HCEC 1CT (cell line): ENCODE measurements around the gene NPHP3.
"Not testable (repeated sequence)": the region's sequence is repeated elsewhere in the genome, so short reads cannot be mapped to it uniquely, and the experiment has no call there.

Source experiments
- DNase-seq: peaks from one replicate; pipeline ENCODE4 v3.0.0-alpha.2; 2017

NPHP3 gene, protein sequence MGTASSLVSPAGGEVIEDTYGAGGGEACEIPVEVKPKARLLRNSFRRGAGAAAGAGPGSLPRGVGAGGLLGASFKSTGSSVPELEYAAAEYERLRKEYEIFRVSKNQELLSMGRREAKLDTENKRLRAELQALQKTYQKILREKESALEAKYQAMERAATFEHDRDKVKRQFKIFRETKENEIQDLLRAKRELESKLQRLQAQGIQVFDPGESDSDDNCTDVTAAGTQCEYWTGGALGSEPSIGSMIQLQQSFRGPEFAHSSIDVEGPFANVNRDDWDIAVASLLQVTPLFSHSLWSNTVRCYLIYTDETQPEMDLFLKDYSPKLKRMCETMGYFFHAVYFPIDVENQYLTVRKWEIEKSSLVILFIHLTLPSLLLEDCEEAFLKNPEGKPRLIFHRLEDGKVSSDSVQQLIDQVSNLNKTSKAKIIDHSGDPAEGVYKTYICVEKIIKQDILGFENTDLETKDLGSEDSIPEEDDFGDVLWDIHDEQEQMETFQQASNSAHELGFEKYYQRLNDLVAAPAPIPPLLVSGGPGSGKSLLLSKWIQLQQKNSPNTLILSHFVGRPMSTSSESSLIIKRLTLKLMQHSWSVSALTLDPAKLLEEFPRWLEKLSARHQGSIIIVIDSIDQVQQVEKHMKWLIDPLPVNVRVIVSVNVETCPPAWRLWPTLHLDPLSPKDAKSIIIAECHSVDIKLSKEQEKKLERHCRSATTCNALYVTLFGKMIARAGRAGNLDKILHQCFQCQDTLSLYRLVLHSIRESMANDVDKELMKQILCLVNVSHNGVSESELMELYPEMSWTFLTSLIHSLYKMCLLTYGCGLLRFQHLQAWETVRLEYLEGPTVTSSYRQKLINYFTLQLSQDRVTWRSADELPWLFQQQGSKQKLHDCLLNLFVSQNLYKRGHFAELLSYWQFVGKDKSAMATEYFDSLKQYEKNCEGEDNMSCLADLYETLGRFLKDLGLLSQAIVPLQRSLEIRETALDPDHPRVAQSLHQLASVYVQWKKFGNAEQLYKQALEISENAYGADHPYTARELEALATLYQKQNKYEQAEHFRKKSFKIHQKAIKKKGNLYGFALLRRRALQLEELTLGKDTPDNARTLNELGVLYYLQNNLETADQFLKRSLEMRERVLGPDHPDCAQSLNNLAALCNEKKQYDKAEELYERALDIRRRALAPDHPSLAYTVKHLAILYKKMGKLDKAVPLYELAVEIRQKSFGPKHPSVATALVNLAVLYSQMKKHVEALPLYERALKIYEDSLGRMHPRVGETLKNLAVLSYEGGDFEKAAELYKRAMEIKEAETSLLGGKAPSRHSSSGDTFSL (N-terminal part only)

GRCh38 chr3:132722165-132723023 lies at the start of gene NPHP3:
TSS of gene NPHP3 (minus strand) at chr3:132722409. CDS start at chr3:132722355, 54 bp downstream.
- peak; percentile 96 for DNase-seq

DNA sequence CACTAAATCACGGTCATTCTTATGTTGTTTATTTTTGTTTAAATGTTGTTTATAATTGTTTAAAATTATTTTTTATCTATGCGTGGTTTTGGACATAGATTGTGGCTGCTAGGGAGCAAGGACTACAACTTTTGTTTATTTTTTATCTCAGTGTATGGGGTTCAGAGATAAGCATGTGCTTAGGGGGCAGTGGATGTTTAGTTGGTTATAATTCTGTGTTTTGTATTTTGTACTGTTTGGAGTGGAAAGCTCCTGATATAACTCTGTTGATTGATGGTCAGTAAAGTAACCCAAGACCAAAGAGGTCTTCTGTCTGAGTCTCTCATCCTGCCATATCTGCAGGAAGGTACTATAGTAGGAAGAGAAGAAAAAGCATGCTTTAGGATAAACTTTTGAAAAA lies 36.5 kb upstream of the NPHP3 start:
- no peak for DNase-seq

DNA sequence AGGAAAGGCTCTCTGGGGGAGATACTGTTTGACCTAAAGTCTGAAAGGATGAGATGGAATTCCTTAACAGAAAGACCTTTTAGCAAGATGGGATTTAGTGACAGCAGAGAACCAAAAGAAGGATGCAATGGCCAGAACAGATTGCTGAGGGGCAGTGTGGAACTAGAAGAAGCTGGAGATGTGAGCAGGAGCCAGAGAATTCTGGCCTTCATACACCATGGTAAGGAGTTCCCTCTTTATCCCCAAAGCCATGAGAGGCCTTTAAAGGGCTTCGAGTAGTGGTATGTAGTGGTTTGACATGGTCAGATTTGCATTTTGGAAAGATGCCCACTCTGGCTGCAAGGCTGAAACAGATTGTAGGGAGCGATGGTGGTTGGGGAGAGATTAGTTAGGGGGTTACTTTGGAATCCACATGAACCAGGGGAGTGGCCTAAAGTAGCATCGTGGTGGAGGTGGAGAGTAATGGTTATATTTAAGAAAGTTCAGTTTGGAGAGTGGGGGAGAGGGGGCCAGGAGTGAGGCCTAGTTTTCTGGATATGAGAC lies 34.0 kb upstream of the NPHP3 start:
- DNase-seq: no peak

DNA sequence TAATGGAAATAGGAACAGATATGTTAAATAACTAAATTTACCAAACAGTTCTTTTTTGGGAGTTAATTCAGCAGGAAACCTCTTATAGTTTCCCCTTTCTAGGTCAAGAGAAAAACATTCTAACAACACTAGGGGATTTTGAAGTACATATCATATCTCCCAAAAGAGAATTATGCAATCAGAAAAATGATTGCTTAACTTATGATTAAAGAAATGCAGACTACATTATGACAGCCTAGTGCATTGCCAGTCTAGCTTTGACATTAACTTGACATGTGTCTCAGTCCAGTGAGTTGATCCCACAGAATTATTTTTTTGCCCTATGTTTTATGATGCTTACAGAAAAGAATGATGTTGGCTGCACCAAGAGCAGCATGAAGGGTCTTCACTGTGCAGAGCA lies 31.7 kb upstream of the NPHP3 start:
- no peak for DNase-seq

- peak; percentile 28 for DNase-seq
These were observed 27.6 kb upstream of the NPHP3 start for GRCh38 chr3:132749786-132750185.

DNA sequence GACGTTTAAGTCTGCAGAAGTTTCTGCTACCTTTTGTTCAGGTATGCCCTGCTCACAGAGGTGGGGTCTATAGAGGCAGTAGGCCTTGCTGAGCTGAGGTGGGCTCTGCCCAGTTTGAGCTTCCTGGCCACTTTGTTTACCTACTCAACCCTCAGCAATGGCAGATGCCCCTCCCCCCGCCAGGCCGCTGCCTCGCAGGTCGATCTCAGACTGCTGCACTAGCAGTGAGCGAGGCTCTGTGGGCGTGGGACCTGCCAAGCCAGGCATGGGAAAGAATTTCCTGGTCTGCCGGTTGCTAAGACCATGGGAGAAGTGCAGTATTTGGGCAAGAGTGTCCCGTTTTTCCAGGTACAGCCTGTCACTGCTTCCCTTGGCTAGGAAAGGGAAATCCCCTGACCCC lies 24.5 kb upstream of the NPHP3 start:
- not testable (repeated sequence) for DNase-seq

GRCh38 chr3:132738314-132738713 lies 16.1 kb upstream of the NPHP3 start:
- DNase-seq: no peak

DNA sequence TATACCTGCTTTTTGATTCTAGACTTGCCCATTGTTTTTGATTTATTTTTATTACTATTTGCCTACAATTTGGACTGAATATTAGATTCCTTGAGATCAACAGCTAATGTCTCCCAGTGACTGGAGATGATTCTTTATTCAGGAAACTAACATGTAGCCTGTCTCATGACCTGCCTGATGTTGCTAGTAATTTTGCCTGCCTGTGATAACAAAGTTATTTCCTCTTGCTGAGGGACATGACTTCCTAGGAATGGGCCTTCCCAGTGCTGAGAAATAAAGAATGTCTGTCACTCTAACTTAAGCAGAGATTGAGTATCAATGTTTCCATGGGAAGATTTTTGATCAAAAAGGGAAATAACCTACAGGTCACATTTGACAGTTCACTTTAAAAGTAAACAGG lies 13.4 kb upstream of the NPHP3 start:
- no peak for DNase-seq

GRCh38 chr3:132730891-132731580 lies 8.8 kb upstream of the NPHP3 start:
- peak; percentile 52 for DNase-seq

DNA sequence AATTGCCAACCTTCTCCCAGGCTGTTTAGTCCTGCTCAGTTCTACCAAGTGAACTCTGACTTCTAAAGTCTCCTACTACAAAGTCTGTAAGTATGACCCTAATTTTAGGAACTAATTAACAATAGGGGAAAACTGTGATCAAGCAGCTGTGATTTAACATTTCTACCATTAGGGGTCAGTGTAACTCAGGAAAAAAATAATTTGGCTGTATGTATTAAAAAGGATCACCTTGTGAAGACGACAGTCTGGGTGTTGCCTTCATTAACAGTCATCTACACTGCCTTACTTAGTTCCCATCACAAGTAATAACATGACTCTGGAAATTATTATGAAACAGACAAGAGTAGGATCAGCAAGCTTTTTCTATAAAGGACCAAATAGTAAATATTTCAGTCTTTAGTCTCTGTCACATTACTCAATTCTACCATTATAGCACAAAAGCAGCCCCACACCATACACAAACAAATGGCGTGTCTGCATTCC lies 4.2 kb upstream of the NPHP3 start:
- peak; percentile 42 for DNase-seq

GRCh38 chr3:132723024-132723950 lies 1.1 kb upstream of the NPHP3 start:
- no peak for DNase-seq

GRCh38 chr3:132721479-132722164 lies 587 bp downstream of the NPHP3 start:
- peak; percentile 73 for DNase-seq

DNA sequence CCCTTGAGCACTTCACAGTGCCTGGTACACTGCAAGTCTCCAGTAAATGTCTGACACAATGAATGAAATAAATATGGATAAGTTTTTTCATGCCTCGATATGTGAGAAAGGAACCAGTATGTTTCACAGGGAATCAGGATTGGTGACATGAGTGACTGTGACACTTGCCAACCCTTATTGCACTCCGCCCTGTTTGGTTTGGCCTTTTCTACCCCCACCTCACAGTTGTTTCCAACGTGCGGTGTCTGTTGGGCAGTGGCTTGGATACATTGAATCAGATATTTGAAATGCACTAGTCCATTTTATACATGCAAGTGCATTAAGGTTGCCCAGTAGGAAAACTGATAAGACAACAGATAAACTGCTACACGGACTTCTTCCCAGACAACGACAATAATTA lies 2.0 kb downstream of the NPHP3 start:
- no peak for DNase-seq

DNA sequence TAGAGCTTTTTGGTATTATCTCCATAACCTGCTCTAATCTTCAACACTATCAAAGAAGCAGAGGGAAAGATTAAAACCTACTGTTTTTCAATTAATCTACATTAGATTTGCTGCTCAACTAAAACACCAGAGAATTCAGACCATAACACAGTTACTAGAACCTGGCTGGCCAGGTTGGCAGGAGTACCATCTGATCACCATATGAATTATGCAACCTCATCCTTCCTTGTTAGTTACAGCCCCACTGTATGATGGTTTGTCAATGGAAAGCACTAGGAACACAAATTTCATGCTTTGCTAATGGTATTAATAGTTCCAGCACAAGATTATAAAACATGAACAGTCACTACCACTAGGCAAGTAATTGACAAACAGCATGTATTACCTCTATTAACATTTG lies 5.8 kb downstream of the NPHP3 start:
- DNase-seq: no peak

DNA sequence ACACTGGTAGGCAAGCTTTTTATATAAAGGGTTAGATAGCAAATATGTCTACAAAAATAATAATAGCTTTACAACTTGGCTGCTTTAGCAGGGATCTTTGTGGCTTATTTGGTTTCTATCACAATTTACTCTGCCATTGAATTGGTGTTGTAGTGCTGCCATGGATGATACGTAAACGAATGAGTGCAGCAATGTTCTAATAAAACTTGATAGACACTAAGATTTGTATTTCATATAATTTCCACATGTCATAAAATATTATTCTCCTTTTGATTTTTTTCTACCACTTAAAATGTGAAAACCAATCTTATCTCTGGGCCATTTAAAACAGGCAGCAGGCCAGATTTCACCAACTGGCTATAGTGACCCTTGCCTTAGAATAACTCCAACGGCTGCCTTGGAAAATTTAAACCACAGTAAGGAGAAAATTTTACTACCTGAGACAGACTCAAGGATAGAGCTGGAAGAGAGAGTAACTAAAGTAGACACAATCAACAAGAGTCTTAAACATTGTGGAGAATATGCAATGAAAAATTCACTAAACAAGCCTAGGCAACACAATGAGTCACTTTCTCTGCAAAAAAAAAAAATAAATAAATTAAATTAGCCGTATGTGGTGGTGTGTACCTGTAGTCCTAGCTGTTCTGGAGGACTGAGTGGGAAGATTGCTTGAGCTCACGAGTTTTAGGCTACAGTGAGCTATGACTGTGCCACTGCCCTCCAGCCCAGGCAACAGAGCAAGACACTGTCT lies 8.1 kb downstream of the NPHP3 start:
- DNase-seq: no peak

- DNase-seq: no peak
These were observed 11.9 kb downstream of the NPHP3 start for GRCh38 chr3:132710311-132710710.

DNA sequence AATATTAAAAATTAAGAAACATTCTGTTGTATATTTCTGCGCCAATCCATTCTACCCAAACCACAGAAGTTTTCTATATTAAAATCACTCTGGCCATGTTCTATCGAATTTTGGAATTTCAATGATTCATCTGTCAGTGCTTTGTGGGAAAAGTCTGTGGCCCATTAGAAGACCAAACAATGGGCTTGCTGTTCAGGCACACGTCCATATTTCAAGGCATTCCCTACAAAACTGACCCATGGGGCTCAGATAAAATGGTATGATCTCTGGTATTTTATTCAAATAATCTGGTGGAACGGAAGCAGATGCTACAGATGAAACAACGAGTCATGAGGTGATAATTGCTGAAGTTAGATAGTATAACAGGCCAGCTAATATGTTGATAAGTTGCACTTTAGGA lies 12.4 kb downstream of the NPHP3 start:
- no peak for DNase-seq

DNA sequence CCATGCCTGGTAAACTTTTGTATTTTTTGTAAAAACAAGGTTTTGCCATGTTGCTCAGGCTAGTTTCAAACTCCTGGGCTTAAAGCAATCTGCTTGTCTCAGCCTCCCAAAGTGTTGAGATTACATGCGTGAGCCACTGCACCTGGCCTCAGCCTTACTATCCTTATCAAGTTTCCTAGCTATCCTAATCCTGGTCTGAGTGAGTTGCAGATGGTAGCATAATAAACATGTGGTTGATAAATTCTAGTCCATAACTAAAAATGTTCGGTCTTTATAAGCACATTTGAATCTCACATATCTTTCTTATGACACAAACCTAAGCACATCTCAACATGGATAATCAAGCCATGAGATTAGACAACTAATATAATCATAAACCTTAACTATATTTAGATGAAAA lies 18.5 kb downstream of the NPHP3 start:
- DNase-seq: no peak
